Suppressor macrophage (primary cell): ENCODE measurements around the gene CSF1R.
"Not testable (repeated sequence)": the region's sequence is repeated elsewhere in the genome, so short reads cannot be mapped to it uniquely, and the experiment has no call there.

Experiments used
- DNase-seq, 4 experiments: peaks; one replicate each; pipeline ENCODE4 v3.0.0-alpha.2; 2020 to 2022

The CSF1R gene

DNA sequence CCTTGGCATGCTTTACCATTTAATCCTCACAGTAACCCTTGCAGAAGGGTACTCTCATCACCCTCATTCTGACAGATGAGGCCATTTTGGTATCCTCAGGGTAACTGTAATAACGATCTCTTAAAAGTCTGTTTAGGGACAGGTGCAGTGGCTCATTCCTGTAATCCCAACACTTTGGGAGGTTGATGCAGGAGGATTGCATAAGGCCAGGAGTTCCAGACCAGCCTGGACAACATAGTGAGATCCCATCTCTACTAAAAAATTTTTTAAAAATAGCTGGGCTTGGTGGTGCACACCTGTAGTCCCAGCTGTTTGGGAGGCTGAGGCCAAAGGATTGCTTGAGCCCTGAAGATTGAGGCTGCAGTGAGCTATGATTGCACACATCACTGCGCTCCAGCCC lies 31.8 kb downstream of the CSF1R start:
- DNase-seq: no peak

GRCh38 chr5:150053713-150054392 lies 32.5 kb downstream of the CSF1R start:
- peak in 1 of 4 experiments; percentile 34 for DNase-seq

DNA sequence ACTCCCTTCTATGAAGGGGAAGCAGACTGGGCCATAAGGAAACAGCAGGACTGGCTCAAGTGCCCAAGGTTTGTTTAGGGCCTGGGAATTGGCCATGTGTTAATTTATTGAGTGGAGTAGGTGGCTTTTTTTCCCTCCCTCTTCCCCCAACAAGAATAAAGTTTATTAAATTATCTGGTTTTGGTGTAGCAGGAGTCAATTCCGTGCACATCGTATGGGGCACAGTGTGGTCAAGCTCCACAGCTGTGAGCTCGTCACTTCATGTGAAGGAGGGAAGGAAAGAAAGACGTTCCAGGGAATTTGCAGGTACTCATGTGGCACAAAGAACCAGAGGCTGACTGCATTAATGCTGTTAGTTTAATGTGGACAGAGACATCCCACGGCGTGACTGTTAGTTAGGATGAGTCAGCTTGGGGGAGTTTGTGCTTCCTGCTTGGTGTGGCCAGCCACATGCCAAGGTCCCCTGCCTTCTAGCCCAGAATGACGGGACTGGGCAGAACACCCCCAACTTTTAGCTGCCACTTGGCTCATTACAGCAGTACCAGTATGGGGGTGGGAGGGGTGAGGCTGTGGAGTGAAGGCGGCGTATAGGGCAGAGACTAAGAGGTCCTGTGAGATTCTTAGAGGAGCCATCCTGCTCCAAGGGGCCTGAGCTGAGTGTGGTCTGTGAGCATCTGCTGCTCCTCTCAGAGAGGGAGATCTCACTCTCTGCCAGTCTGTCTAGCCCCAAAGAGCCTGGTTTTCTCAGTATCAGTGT lies 33.2 kb downstream of the CSF1R start:
- DNase-seq: peak; percentile 86 to 95 (median 92)

- DNase-seq: peak; percentile 53 to 73 (median 66)
Observed at GRCh38 chr5:150052226-150052955, 34.0 kb downstream of the CSF1R start.

- DNase-seq: no peak
Observed at GRCh38 chr5:150051657-150052195, 34.6 kb downstream of the CSF1R start.

- peak; percentile 63 to 83 (median 74) for DNase-seq
Observed at GRCh38 chr5:150050172-150050811, 36.1 kb downstream of the CSF1R start.

- no peak for DNase-seq
Observed at GRCh38 chr5:150046031-150046430, 40.3 kb downstream of the CSF1R start.

GRCh38 chr5:150045549-150045948 lies 40.8 kb downstream of the CSF1R start:
- no peak for DNase-seq

DNA sequence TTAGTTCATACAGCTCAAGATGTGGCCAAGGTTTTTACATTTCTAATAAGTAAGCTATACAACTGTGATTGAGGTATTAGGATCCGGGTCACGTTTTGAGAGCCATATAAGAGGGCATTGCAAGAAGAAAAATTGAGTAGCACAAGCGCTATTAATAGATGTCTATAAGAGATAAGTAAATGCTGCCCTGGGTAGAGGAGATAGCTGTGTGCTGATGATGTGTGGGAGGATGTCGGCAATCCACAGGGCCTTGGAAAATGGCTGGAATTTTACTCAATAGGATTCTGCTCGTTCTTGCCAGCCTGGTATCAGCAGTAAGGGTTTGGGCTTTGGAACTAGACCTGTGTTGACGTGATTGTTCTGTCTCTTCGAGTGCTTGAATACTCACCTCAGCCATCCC lies 41.6 kb downstream of the CSF1R start:
- no peak for DNase-seq

DNA sequence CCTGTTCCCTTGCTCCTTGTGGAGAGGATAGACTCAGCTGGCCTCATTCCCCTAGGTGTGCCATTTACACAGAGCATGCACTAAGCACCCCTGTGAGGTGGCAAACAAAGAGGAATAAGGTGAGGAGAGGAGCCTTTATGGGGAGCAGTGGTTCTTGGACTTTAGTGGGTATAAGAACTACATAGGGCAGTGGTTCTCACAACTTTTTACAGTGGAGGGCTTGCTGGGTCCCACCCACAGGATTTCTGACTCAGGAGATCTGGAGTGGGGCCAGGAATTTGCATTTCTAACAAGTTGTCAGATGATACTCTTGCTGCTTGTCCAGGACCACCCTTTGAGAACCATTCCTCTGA lies 42.0 kb downstream of the CSF1R start:
- peak in 1 of 4 experiments; percentile 9 for DNase-seq

GRCh38 chr5:150043657-150044328 lies 42.6 kb downstream of the CSF1R start:
- DNase-seq: peak in 2 of 4 experiments; percentile 28

GRCh38 chr5:150042459-150042858 lies 43.9 kb downstream of the CSF1R start:
- DNase-seq: no peak

GRCh38 chr5:150038547-150038946 lies 47.8 kb downstream of the CSF1R start:
- no peak for DNase-seq

DNA sequence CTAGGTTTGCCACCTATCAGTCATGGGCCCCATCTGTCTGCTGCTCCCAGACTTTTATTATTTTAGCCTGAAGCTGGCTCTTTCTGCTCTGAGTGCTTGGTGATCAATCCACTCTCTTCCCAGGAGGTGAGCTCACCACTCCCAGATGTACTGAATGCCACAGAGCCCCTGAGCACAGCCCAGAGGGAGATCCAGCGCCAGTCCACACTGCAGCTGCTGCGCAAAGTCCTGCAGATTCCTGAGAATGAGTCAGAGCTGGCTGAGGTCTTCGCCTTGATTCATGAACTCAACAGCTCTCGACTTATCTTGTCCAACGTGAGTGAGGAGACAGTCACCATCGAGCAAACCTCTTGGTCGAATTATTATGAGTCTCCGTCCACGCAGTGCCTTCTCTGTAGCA lies 49.8 kb downstream of the CSF1R start:
- DNase-seq: no peak

DNA sequence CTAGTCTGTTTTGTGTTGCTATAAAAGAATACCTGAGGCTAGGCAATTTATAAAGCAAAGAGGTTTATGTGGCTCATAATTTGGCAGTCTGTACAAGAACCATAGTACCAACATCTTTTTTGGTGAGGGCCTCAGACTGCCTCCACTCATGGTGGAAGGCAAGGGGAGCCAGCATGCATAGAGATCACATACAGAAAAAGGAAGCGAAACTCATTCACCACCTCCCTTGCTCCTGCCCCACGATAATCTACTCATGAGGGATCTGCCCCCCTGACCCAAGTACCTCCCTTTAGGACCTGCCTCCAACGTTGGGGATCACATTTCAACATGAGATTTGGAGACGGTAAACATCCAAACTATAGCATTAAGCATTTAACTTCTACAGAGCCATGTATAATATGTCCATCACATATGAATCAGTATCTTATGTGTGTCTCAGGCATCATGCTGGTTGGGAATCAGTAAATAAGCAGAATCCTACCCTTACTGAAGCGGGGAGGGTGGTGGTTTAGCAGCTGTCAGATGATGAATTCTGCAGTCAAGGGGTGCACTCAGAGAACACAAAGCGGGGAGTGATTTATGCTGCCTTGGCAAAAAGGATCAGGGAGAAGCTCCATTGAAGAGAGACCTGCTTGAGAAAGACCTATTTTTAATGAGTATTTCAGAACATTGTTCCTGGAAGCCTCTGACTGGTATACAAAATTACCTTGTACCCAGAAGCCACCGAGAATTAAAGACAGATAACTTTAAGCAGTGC lies 51.0 kb downstream of the CSF1R start:
- peak in 3 of 4 experiments; percentile 43 to 60 (median 56) for DNase-seq

DNA sequence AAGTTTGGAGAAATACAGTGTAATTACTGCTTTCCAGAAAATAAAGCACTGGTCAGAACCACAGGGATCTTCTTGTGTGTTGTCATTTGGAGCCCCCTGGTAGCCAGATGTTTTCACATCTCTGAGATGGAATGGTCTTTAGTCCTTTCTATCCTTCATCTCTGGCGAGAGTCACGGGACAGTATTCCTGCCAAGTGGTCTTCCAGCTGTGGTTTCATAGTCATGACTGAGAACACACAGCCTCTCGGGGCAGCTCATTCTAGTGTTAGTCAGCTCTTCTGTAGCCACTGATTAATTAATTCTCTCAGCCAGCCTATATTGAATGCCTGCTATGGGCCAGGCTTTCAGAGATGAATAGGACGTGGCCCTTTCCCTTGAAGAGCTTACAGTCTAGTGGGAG lies 51.7 kb downstream of the CSF1R start:
- DNase-seq: no peak

DNA sequence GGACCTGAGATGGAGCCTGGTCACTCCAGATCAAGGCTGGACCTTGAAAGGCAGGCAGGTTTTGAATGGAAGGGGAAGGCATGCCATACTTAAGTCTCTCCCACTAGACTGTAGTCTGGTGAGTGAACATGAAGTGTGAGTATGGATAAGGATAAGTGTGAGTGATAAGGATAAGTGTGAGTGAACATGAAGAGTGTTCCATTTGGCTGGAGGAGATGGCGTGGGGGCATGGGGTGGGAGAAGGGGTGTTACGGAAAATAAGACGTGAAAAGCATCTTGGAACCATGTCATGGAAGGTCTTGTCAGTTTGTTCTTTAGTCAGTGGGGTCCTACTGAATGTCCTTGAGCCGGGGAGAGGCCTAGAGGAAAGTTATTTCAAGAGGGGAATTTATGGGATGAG lies 53.0 kb downstream of the CSF1R start:
- no peak for DNase-seq

DNA sequence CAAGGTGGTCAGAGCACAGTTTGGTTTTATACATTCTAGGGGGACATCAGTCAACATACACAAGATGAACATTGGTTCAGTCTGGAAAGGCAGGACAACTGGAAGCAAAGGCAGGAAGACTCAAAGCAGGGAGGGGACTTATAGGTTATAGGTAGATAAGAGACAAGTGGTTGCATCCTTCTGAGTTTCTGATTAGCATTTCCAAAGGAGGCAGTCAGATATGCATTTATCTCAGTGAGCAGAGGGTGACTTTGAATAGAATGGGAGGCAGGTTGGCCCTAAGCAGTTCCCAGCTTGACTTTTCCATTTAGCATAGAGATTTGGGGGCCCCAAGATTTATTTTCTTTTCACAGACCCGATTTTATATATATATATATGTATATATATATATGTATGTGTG lies 58.3 kb downstream of the CSF1R start:
- not testable (repeated sequence) for DNase-seq

DNA sequence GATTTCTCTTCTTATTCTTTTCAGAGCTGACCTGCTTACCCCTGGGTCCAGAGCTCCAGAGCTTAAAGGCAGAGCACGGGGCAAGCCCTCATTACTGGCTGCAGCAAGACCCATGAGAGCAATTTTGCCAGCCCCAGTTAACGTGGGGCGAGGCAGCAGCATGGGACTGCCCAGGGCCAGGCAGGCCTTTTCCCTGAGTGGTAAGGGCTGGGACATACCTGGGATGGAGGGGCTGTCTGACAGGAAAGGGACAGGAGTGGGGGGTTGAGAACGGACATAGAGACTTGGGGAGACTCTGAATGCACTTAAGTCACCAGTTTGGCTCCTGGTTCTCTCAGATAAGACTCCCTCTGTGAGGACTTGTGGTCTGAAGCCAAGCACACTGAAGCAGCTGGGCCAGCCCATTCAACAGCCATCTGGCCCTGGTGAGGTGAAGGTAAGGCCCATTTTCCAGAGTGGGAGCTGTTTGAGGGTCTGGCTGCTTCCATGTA lies 59.6 kb downstream of the CSF1R start:
- no peak for DNase-seq

GRCh38 chr5:150024346-150024984 lies 61.9 kb downstream of the CSF1R start:
- DNase-seq: peak in 3 of 4 experiments; percentile 16 to 31 (median 20)

- peak in 2 of 4 experiments; percentile 19 to 32 for DNase-seq
Observed at GRCh38 chr5:150023136-150023535, 63.2 kb downstream of the CSF1R start.
